GM13977 (cell line): ENCODE data around the gene ME2.
"Not testable (repeated sequence)": the region's sequence is repeated elsewhere in the genome, so short reads cannot be mapped to it uniquely, and the experiment has no call there.

Source experiments
- DNase-seq: peaks from one replicate; pipeline ENCODE4 v3.0.0; 2012; ENCODE audit warnings: low spot score
- CTCF ChIP-seq: IDR thresholded peaks from 2 replicates; pipeline ENCODE4 v1.5.1; 2012; ENCODE audit warnings: mild to moderate bottlenecking, control low read depth; ENCODE audit not compliant: insufficient read depth; ENCODE audit errors: extremely low read depth, missing control alignments
- in situ Hi-C: fragments of 300-500 bp; cut with MboI; formaldehyde crosslinking; loops from one replicate; pipeline ENCODE4 v1.12.0; 2022; ENCODE audit warnings: low sequenced_read_pairs, low pct_unique_long_range_greater_than_20kb, mixed read lengths, inconsistent platforms; ENCODE audit not compliant: unreplicated experiment

The ME2 gene

GRCh38 chr18:50992351-50992762, 113.4 kb downstream of the ME2 start:
- in situ Hi-C loops = no loop called here
- no peak for TF ChIP-seq CTCF
- DNase-seq = no peak

GRCh38 chr18:50994031-50994430, 115.1 kb downstream of the ME2 start:
- TF ChIP-seq CTCF = no peak
- in situ Hi-C loops = no loop called here
- no peak for DNase-seq

- in situ Hi-C loops, DNase-seq: not testable (repeated sequence)
These were observed 124.3 kb downstream of the ME2 start for GRCh38 chr18:51003174-51003573.
